Measurements from ENCODE around the gene PRM1. TPM values are rescaled to one million over a fixed set of nuclear protein-coding genes. Genes with fewer than 3 reads are reported as not detected.
"Not testable (repeated sequence)": the region's sequence is repeated elsewhere in the genome, so short reads cannot be mapped to it uniquely, and the experiment has no call there.

Gene PRM1
- total RNA-seq, 2 donors from 2014 or later: not detected

- no peak overlapping the region for H3K27ac ChIP-seq
- no peaks in the 10 kb centered on the region for H3K27me3 ChIP-seq
Observed at GRCh38 chr16:11290102-11290893, 9.2 kb upstream of the PRM1 start.

DNA sequence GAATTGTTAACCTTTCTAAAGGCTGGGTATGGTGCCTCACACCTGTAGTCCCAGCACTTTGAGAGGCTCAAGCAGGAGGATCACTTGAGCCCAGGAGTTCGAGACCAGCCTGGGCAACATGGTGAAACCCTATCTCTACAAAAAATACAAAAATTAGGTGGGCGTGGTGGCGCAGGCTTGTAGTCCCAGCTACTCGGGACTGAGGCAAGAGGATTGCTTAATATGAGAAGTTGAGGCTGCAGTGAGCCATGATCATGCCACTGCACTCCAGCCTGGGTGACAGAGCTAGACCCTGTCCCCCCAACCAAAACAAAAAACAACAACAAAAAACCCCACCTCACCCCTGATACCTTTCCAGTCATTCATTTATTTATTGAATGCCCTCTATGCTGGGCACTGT, 8.6 kb upstream of the PRM1 start:
- H3K9me3 ChIP-seq; H3K27ac ChIP-seq; H3K4me3 ChIP-seq; DNase-seq (ENCODE audit: low spot score); H3K4me1 ChIP-seq; H3K27me3 ChIP-seq; H3K36me3 ChIP-seq: not testable (repeated sequence)

More at GRCh38 chr16:11290102-11290893, 9.2 kb upstream of the PRM1 start:
- Histone ChIP-seq H3K4me1 (no peaks in the 10 kb centered on the region), H3K36me3 (no peaks in the 10 kb centered on the region), H3K9me3 (no peaks in the 10 kb centered on the region), H3K4me3 (no peak overlapping the region)
- no peak for DNase-seq (ENCODE audit: low spot score)
- TF ChIP-seq, protein P1, sequence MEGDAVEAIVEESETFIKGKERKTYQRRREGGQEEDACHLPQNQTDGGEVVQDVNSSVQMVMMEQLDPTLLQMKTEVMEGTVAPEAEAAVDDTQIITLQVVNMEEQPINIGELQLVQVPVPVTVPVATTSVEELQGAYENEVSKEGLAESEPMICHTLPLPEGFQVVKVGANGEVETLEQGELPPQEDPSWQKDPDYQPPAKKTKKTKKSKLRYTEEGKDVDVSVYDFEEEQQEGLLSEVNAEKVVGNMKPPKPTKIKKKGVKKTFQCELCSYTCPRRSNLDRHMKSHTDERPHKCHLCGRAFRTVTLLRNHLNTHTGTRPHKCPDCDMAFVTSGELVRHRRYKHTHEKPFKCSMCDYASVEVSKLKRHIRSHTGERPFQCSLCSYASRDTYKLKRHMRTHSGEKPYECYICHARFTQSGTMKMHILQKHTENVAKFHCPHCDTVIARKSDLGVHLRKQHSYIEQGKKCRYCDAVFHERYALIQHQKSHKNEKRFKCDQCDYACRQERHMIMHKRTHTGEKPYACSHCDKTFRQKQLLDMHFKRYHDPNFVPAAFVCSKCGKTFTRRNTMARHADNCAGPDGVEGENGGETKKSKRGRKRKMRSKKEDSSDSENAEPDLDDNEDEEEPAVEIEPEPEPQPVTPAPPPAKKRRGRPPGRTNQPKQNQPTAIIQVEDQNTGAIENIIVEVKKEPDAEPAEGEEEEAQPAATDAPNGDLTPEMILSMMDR (IDR thresholded peaks at IDR 0.05): no peak

DNA sequence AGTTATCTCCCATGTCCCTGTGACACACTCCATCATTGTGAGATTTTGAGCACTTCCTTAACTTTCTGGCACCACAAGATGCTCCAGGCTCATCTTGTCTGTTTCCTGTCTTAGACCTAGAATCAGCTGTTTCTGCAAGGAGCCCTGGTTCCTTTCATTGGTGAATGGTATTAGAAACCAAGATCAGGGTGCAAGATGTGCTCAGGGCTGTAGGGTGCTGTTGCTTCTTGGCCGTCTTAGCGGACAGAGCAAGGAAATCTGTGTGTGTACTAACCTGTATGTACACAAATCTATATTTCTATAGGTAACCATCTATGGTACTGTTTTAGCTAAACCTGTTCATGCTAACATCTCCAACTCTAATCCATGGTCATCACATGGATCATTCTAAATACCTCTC, 8.1 kb upstream of the PRM1 start:
- Histone ChIP-seq H3K9me3 (no peaks in the 10 kb centered on the region), H3K27me3 (no peaks in the 10 kb centered on the region), H3K27ac (no peak overlapping the region), H3K4me1 (no peaks in the 10 kb centered on the region), H3K4me3 (no peak overlapping the region), H3K36me3 (no peaks in the 10 kb centered on the region)
- DNase-seq (ENCODE audit: low spot score): no peak
- TF ChIP-seq, protein P1 (IDR thresholded peaks at IDR 0.05): no peak

DNA sequence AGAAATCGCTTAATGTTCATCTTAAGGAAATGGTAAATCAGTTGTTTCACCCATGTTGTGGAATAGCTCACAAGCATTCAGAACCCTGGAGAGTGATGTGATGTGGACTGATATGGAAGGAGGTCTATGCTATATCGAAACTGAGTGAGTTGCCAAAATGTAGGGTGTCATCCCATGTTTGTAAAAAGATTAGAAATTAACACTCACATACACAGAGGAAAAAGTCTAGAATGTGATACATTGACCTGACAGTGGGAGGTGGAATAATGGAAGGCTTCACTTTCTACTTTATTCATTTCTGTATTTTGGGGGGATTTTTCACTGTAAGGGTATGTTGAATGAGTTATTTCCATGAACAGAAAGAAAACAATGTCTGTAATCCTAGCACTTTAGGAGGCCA, 4.7 kb upstream of the PRM1 start:
- Histone ChIP-seq H3K9me3 (no peaks in the 10 kb centered on the region), H3K4me3 (no peak overlapping the region), H3K27ac (no peak overlapping the region), H3K36me3 (no peaks in the 10 kb centered on the region), H3K27me3 (no peaks in the 10 kb centered on the region), H3K4me1 (no peaks in the 10 kb centered on the region)
- TF ChIP-seq, protein P1 (IDR thresholded peaks at IDR 0.05): no peak
- DNase-seq (ENCODE audit: low spot score): no peak

DNA sequence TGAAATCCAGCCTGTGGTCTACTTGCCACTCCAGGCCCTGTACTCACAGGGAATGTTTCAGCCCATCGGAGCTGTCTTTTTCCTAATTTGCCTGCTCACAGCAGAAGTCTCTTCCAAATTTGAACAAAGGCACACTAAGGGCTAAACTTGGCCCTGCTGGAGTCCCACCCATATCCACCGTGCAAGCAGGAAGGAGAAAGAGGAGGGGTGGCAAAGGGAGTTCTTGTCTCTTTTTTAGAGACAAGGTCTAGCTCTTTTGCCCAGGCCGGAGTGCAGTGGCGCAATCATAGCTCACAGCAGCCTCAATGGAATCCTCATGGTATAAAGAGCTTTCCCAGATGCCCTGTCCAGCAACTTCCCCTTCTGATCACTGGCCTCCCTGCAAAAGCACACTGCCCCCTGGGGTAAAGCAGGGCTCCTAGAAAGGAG, 2.7 kb upstream of the PRM1 start:
- Histone ChIP-seq H3K27ac (no peak overlapping the region), H3K4me1 (no peaks in the 10 kb centered on the region), H3K36me3 (no peaks in the 10 kb centered on the region), H3K27me3 (no peaks in the 10 kb centered on the region), H3K9me3 (no peaks in the 10 kb centered on the region), H3K4me3 (no peak overlapping the region)
- no peak for DNase-seq (ENCODE audit: low spot score)
- TF ChIP-seq, protein P1 (IDR thresholded peaks at IDR 0.05): no peak

- no peak overlapping the region for H3K4me3 ChIP-seq
- no peaks in the 10 kb centered on the region for H3K9me3 ChIP-seq
- DNase-seq (ENCODE audit: low spot score): no peak
- TF ChIP-seq, protein P1 (IDR thresholded peaks at IDR 0.05): no peak
- no peak overlapping the region for H3K27ac ChIP-seq
- no peaks in the 10 kb centered on the region for H3K4me1 ChIP-seq
- H3K27me3 ChIP-seq: no peaks in the 10 kb centered on the region
- no peaks in the 10 kb centered on the region for H3K36me3 ChIP-seq
Observed at GRCh38 chr16:11278681-11279628, 2.2 kb downstream of the PRM1 start.

Measured in right atrium auricular region (tissue), 2 donors.